Fibroblast of gingiva (primary cell): ENCODE measurements around the gene OR4F15.

ENCODE experiments used
- DNase-seq: peaks from one replicate; pipeline ENCODE4 v3.0.0-alpha.2; 2011; ENCODE audit warnings: low read depth

OR4F15 gene

DNA sequence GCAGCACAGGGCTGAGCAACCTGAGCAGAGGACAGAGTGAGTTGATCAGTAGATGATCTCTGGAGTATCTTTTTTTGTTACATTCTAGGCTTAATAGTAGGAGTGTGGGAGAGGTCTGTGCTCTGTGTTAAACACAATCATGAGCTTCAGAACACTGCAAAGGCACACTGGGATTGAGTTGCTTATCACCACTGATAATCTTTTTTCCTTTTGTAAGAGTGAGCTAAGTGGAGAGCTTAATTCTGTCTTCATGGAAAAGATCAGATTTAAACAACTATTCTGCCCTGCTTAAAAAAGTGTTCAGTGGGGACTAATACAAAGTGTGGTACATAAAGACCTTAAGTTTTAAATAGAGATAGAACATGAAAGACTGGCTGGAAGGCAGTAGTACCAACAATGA, 7.6 kb upstream of the OR4F15 start:
- DNase-seq = no peak

DNA sequence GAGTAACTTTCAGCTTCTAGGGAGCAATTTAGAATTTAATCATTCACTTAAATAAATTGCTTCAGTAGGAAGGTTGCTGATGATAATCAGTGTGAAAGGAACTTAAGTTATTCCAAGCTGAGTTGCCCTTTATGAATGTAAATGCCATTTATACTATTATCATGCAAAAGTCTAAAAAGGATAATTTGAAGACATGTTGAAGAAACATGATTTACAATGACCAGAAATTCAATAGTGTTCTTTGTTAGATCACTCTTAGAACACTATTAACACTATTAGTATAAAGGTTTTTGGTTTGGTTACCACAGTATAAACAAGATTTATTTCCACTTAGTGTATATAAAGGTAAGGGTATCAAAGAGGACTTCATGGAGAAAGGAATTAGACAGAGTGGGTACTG, 7.1 kb upstream of the OR4F15 start:
- DNase-seq = no peak

DNA sequence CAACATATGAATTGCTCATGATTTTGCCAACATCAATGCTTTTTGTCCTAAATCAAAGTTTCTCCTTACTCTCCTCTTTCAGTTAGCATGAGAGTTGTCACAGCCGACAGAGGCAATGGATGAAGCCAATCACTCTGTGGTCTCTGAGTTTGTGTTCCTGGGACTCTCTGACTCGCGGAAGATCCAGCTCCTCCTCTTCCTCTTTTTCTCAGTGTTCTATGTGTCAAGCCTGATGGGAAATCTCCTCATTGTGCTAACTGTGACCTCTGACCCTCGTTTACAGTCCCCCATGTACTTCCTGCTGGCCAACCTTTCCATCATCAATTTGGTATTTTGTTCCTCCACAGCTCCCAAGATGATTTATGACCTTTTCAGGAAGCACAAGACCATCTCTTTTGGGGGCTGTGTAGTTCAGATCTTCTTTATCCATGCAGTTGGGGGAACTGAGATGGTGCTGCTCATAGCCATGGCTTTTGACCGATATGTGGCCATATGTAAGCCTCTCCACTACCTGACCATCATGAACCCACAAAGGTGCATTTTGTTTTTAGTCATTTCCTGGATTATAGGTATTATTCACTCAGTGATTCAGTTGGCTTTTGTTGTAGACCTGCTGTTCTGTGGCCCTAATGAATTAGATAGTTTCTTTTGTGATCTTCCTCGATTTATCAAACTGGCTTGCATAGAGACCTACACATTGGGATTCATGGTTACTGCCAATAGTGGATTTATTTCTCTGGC, 6.2 kb upstream of the OR4F15 start:
- DNase-seq = no peak

DNA sequence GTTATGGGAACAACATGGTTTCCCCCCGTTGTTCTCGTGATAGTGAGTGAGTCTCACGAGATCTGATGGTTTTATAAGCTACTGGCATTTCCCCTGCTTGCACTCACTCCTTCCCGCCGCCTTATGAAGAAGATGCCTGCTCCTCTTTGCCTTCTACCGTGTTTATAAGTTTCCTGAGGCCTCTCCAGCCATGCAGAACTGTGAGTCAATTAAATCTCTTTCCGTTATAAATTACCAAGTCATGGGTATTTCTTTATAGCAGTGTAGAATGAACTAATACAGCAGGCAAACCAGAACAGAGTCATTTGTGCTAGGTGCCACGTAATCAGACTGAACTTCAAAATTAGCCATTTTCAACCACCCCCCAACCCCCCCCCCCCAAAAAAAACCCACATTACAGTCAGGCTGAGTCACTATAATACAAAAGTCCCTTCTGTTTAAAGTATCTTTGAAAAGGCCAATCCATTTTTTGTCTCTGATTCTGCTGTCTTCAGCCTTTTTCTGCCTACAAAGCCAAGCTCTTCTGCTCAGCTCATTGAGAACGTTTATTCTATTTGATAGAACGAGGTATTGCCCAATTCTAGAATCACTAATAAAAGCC, 4.6 kb upstream of the OR4F15 start:
- DNase-seq = peak; percentile 15

DNA sequence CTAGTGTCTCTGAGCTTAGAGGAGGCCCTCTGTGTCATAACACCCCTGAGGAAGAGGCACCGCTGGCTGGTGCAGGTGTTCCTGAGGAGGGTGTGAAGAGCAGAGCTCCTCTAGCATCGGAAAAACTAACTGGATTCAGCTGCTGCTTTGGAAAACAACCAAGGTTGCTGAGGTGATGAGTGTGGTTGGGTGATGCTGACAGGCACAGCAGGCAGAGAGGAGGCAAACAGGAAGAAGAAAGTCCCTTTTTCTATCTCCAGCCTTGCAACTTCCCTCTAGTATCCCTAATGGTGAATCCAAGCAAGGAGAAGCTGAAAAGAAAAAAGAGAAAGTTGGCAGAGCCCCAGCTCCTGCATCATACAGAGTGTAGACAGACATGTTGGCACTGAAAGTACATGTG, 3.8 kb upstream of the OR4F15 start:
- peak; percentile 14 for DNase-seq

DNA sequence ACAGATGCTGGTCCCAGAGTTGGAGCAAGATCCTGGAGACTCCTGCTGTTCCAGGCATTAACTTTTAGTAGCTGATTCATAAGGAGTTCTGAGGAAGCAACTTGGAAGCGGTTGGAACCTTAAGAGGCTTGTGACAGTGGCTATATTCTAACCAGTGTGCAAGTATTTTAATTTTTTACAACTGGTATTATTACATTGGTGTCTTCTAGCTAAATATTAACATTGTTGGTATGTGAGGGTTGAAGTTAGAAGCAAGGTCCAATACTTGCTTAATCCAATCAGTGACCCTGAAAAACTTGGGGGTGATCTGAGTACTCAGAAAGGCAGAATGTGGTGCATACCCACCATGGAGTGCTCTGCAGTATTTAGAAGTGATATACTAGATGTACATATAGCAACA, 1.5 kb upstream of the OR4F15 start:
- DNase-seq = no peak

DNA sequence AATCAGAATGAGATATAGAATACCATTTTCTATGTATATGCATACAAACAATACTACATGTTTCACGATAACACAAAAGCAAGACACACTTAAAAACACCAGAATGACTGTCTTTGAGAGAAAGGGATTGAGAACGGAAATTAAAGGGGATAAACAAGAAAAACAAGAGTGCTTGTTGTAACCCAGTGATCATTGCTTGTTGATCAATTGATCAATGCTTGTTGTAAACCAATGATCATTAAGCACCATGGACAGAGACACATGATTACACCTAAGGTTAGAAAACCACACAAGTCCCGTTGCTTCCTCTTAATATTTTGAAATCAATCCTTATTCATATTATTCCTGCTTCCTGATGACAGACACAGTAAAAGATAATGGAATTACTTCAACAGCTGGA, 1.1 kb upstream of the OR4F15 start:
- no peak for DNase-seq

DNA sequence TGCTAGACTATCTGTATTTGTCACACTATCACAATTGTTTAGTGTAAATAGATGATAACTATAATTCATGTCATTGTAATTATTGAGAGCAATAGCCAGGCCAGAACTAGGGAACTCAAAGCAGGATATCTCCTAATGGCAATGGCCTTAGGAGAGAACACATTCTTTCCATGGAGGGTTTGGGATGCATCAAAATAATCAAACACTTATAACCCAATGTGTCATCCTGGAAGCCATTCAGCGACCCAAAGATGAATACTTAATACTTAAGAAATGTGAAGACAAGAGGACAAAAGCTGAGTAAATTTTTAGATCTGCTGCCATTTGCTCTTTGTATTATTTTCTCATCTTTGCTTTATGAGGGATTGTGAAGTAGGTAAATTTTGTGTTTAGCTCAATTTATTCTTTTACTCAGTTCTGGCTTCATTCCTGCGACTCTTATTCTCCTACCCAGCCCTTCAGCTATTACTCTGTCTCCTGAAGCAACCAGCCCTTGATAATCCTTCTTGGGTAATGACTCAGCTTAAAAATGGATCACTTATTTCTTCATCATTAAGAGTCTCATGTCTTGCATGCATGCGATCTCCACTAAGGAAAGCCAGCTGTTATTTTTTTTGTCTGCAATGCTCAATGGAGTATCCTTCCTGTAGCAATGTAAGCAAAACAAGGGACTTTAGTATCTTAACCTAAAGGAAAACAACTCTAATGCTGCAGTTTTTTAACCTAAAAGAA, 2.0 kb downstream of the OR4F15 start:
- peak; percentile 76 for DNase-seq

DNA sequence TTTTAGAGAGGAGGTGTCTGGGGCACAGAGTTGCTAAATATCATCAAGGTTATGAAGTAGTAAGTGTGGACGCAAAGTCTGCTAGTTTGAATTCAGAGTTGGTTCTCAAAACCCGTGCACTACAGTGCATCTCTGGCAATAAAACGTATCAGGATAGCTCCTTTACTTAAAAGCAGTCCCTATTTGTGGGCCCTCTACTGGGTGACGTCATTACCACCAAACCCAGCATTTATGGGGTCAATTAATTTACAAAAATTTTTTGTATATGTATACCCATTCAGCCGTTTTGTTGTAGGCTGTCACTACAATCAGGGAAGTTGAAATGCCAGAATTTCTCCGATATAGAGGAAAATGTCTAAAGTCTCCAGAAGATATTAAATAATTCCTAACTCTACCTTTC, 8.8 kb downstream of the OR4F15 start:
- DNase-seq = no peak

DNA sequence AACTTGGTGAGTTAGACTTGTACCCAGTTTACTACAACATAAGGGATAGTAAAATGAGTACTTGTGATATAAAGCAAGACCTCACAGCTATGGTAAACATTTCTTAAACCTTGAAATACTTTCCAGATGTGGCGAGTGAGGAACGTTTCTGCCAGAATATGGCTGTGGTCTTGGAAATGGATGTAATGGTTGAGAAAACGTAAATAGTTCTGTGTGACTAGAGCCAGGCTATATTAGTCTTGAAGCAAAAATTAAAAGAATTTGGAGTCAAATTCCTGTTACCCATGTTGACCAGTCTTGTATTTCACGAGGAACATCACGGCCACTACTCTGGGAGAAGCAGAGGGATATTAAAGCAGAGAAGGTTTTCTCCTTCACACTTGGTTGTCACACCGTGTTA, 15.3 kb downstream of the OR4F15 start:
- DNase-seq = peak; percentile 83

DNA sequence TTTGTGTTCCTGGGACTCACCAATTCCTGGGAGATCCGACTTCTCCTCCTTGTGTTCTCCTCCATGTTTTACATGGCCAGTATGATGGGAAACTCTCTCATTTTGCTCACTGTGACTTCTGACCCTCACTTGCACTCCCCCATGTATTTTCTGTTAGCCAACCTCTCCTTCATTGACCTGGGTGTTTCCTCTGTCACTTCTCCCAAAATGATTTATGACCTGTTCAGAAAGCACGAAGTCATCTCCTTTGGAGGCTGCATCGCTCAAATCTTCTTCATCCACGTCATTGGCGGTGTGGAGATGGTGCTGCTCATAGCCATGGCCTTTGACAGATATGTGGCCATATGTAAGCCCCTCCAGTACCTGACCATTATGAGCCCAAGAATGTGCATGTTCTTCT, 16.8 kb downstream of the OR4F15 start:
- no peak for DNase-seq

DNA sequence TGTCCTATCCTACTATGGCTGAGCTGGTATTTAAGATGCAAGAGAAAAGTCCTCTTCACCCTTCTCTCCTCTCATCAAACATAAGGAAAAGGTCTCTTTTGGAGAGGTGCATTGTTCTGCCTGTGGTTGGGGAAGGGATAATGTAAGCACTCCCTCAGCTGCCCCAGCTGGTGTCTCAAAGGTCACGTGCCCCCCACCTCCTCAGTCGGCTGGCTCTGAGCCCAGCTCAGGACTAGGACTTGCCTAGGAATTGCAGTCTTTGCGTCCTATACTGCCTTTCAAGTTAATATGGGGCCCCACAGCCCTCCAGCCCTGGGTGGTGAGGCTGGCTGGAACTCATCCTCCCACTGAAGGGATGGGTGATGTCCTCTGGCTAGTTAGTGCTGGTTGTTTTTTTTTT, 29.7 kb downstream of the OR4F15 start:
- DNase-seq = no peak

DNA sequence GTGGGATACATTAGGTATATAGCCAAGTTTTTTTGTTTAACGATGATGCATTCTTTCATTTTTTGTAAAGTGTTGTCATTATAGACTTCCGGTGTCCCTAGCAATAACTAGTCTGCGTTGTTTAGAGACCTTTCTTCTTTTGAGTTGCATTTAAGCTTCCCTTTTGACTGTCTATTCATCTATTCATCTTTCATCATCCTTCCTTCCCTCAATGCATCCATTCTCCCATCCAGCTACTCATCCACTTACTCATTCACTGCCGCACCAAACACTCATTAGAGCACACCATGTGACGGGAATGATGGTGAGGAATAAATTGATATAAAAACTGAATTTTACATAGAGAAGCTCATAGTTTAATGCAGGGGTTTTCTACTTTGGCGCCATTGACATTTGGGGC, 32.9 kb downstream of the OR4F15 start:
- no peak for DNase-seq

DNA sequence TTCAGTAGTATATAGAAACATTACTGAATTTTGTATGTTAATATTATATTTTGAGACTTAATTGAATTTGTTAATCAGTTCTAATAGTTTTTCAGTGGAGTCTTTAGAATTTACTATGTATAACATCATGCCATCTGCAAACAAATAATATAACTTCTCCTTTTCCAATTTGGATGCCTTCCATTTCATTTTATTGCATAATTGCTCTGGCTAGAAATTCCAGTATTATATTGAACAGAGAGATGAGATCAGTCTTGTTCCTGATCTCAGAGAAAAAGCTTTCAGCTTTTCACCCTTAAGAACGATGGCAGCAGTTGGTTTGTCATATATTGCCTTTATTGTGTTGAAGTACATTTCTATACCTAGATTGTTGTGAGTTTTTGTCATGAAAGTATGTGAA, 40.4 kb downstream of the OR4F15 start:
- DNase-seq = peak; percentile 35
